HG02938 (cell line): ENCODE results near the gene SLC45A1.

Experiments
- ATAC-seq: cut with Tn5 transposase; IDR thresholded peaks from one replicate; pipeline ENCODE4 v1.9.1; 2021; ENCODE audit warnings: mild to moderate bottlenecking, moderate library complexity; ENCODE audit not compliant: unreplicated experiment

SLC45A1 gene

GRCh38 chr1:8382608-8383505 is 64.9 kb downstream of the SLC45A1 start:
- ATAC-seq = no peak

- ATAC-seq = no peak
Observed at GRCh38 chr1:8384088-8384487, 66.2 kb downstream of the SLC45A1 start.

- no peak for ATAC-seq
Observed at GRCh38 chr1:8384577-8384976, 66.7 kb downstream of the SLC45A1 start.

- no peak for ATAC-seq
Observed at GRCh38 chr1:8386247-8386646, 68.3 kb downstream of the SLC45A1 start.

- ATAC-seq = no peak
Observed at GRCh38 chr1:8388732-8389562, 71.0 kb downstream of the SLC45A1 start.

GRCh38 chr1:8389958-8390535 is 72.1 kb downstream of the SLC45A1 start:
- ATAC-seq = no peak

GRCh38 chr1:8390707-8391106 is 72.8 kb downstream of the SLC45A1 start:
- no peak for ATAC-seq

GRCh38 chr1:8392522-8392921 is 74.6 kb downstream of the SLC45A1 start:
- ATAC-seq = no peak
